Fibroblast of the aortic adventitia (primary cell): ENCODE results near the gene ARID2. TPM values are rescaled to one million over a fixed set of nuclear protein-coding genes. Genes with fewer than 3 reads are reported as not detected.

Source experiments
- DNase-seq: peaks from one replicate; pipeline ENCODE4 v3.0.0-alpha.2; 2010; ENCODE audit warnings: low read depth
- H3K4me3 ChIP-seq: 2 replicates; pipeline ENCODE4 v1.5.1; 2011; ENCODE audit warnings: low read depth, mild to moderate bottlenecking, control low read depth, low read length, moderate library complexity
- CTCF ChIP-seq: IDR thresholded peaks from 2 replicates; pipeline ENCODE4 v1.5.1; 2011; ENCODE audit warnings: mild to moderate bottlenecking, low read length, control low read depth, inconsistent platforms; ENCODE audit not compliant: insufficient read depth
- total RNA-seq: library from RNA; depleted of rRNA; stranded (reverse); fragments of >200 nt; gene quantifications from 2 replicates; pipeline ENCODE4 v1.2.3, GENCODE V29; 2012; ENCODE audit warnings: low replicate concordance

The ARID2 gene
- total RNA-seq, 1 donor, result 25.0 TPM

DNA sequence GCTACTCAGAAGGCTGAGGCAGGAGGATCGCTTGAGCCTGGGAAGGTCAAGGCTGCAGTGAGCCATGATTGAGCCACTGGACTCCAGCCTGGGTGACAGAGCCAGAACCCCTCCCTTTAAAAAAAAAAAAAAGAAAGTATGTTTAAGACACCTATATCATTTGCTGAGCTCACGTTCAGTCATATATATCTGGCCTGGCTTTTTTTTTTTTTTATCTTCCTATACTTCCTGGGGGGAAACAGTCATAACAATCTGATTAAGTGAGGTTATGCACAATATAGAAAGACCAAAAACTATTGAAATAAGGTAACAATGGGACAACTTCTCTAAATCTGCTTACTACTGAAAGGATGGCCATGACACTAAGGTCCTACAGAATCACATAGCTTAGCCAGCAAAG lies 9.4 kb upstream of the ARID2 start:
- no peak overlapping the region for H3K4me3 ChIP-seq
- DNase-seq, result no peak
- no peak for TF ChIP-seq CTCF

DNA sequence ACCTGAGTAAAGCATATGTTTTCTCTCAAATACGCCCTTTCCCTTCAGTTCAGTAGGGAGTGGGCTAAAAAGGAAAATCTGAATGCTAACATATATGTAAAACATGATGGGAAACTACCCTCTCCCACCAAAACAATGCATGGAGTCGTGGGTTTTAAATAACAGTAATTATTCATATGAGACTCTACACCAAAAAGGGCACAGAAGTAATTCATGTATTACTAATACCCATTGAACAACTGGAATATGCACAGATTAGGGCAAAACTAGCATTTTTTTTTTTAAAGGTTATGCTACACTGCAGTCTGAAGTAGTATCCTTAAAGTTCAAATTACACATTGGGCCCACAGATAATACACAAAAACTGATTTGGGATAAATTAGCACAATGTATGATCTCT lies 8.1 kb upstream of the ARID2 start:
- TF ChIP-seq CTCF, result no peak
- H3K4me3 ChIP-seq, result no peak overlapping the region
- DNase-seq, result no peak

- no peak for DNase-seq
- no peak for TF ChIP-seq CTCF
- H3K4me3 ChIP-seq, result no peak overlapping the region
Measured at GRCh38 chr12:45721954-45722353, 7.6 kb upstream of the ARID2 start.

DNA sequence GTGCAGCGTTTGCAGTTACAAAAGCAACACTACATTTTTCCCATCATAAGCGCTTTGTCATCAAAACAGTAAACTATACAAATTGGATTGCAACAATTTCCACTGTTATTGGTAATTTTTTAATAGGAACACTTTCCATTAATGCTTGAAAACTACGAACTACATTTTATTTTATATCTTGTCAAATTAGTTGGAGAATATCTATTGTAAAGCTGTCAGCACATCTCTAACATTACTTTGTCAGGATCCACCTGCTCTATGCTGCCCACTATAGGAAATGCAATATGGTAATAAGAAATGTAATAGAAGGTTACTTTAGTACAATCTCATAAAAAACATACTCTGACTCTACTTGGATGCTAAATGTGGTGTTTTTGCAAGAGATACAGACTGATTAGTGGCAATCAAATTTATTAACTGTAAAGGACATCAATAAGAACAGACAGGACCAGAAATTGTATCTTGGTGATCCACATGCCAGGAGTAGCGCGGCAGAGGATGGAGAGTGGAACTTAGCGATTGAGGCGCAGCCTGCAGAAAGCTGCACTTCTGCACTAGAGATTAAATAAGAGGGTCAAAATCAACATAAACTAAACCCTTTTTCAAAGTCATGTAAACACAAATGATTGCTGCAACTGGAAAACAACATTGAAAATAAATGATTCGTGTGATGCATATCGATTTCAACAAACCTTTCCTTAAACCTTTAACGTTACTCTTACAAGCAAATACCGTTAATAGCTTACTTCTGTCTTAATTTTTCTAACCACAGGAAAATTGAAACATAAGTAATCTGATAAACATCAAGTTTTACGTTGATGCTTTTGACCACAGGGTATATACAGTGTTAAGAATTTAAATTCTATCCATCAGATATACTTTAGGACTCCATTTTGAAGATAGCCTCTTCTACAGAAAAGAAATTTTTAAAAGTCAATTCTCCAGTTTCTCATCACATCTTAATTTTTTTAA lies 3.6 kb upstream of the ARID2 start:
- H3K4me3 ChIP-seq, result peak overlapping the region; percentile 91
- peak; percentile 61 for DNase-seq
- peak; percentile 80 for TF ChIP-seq CTCF

- no peak for TF ChIP-seq CTCF
- peak overlapping the region; percentile 91 for H3K4me3 ChIP-seq
- DNase-seq, result peak; percentile 36
Measured at GRCh38 chr12:45726603-45727300, 2.8 kb upstream of the ARID2 start.

DNA sequence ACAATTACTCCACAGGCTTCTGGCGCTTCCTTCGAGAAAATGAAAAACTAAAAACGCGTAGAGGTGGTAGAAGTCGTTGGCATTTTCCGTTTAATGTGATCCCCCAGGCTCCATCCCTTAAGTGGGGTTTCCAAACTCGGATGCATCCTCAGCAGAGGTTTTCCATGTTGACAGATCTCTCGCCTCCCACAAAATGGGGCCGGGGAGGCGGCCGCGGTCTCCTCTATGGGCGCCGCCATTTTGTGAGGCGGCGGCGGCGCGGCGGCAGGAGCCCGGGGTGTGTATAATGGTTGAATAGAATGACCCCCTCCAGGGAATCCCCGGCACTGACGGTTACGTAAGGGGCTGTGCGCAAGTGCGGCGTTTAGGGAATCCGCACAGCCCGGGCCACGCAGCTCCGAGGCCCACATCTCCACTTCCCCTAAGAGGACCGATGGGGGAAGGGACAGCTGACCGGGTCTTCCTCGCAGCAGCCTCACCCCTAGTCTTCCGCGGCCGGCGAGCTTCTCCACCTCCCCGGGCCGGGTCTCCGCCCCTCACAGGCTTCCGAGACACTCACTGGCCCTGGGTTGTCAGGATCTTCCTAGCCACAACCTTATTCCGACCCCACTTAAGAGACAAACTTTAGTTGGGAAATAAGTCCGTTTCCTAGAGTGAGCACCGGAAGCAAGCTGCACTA lies 2.1 kb upstream of the ARID2 start:
- TF ChIP-seq CTCF, result no peak
- peak; percentile 98 for DNase-seq
- H3K4me3 ChIP-seq, result peak overlapping the region; percentile 91
